ENCODE data around the gene CAMTA2.

DNA sequence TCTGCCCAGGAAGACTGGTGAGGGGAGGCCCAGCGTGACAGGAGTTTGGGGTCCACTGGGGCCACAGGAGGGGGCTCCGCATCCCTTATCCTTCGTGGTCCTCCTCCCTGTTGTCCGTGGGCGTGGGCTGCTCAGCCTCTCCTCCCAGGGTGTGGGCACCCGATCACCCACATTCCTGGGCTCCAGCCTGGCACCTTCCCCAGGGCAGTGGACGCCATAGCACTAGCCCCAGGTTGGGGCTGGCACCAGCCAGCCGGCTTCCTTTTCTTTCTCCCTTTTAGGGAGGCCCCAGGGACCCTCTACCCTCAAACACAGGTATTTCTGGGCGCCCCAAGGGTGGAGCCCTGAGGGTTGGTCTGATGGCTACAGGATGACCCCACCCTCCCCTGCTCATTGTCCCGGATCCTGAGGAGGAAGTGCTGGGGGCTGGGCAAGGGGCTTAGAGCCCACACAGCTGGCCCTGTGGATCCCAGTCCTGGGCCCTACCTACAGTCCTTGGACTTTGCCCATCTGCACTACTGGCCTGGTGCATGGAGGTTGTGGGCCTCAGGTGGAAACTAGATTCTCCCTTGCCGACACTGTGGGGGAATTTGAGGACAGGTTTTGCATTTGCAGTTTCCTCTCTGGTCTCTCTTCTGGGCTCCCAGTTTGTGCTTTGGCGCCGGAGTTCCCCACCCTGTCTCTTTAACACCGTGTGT is 11.4 kb upstream of the CAMTA2 start:
- TF ChIP-seq CTCF (conservative IDR thresholded peaks at IDR 0.05 in 1 of 2, IDR thresholded peaks at IDR 0.05 in 1 of 2; ENCODE audit: extremely low read depth in 1 of 2, insufficient read depth in 1 of 2, low read depth in 1 of 2, low read length in 2 of 2) = no peak
- no peak for TF ChIP-seq EZH2 (IDR thresholded peaks at IDR 0.05; ENCODE audit: borderline replicate concordance, low read length)

Measured in mammary epithelial cell (primary cell).